ENCODE measurements around the gene B4GALNT4. TPM values are rescaled to one million over a fixed set of nuclear protein-coding genes. Genes with fewer than 3 reads are reported as not detected.
"Not testable (repeated sequence)": the region's sequence is repeated elsewhere in the genome, so short reads cannot be mapped to it uniquely, and the experiment has no call there.

Gene B4GALNT4
- total RNA-seq, 1 experiment from 2014 or later: 1.9 TPM

GRCh38 chr11:328012-328411 lies 41.3 kb upstream of the B4GALNT4 start:
- intact Hi-C loops (cut with micrococcal nuclease; ENCODE audit: unreplicated experiment): no loop called here
- no TSS peak for BruUV-seq (replicated peaks)
- no peaks in the 10 kb centered on the region for H3K9me3 Mint-ChIP-seq (ENCODE audit: low read depth, unreplicated experiment)
- H3K27ac Mint-ChIP-seq (ENCODE audit: unreplicated experiment): no peak overlapping the region
- CTCF ChIA-PET: interaction anchor here (0.9 kb wide), 1 partner anchor 21 kb away, joined by 3 read pairs; no protein-coding TSS in a partner anchor
- TF ChIP-seq CTCF (IDR thresholded peaks at IDR 0.05; ENCODE audit: unreplicated experiment): no peak
- no peak overlapping the region for H3K4me3 Mint-ChIP-seq (ENCODE audit: low read depth, unreplicated experiment)
- no peaks in the 10 kb centered on the region for H3K4me1 Mint-ChIP-seq (ENCODE audit: low read depth, unreplicated experiment)
- H3K27me3 Mint-ChIP-seq (ENCODE audit: unreplicated experiment): peaks cover 28% of the 10 kb centered on the region
- peaks cover 4% of the 10 kb centered on the region for H3K36me3 Mint-ChIP-seq (ENCODE audit: insufficient read depth, unreplicated experiment)
- DNase-seq: no peak

- not testable (repeated sequence) for H3K4me3 Mint-ChIP-seq (ENCODE audit: low read depth, unreplicated experiment); H3K4me1 Mint-ChIP-seq (ENCODE audit: low read depth, unreplicated experiment)
Observed at GRCh38 chr11:328516-329100, 40.7 kb upstream of the B4GALNT4 start.

GRCh38 chr11:329886-330253 lies 39.4 kb upstream of the B4GALNT4 start:
- intact Hi-C loops (cut with micrococcal nuclease; ENCODE audit: unreplicated experiment): no loop called here
- no peak for TF ChIP-seq CTCF (IDR thresholded peaks at IDR 0.05; ENCODE audit: unreplicated experiment)
- BruUV-seq (replicated peaks): no TSS peak
- DNase-seq: no peak
- Mint-ChIP-seq H3K27ac (ENCODE audit: unreplicated experiment) (no peak overlapping the region), H3K9me3 (ENCODE audit: low read depth, unreplicated experiment) (no peaks in the 10 kb centered on the region), H3K36me3 (ENCODE audit: insufficient read depth, unreplicated experiment) (peaks cover 4% of the 10 kb centered on the region), H3K4me1 (ENCODE audit: low read depth, unreplicated experiment) (no peaks in the 10 kb centered on the region), H3K4me3 (ENCODE audit: low read depth, unreplicated experiment) (no peak overlapping the region), H3K27me3 (ENCODE audit: unreplicated experiment) (peaks cover 36% of the 10 kb centered on the region)
- CTCF ChIA-PET: no interaction called here

More at GRCh38 chr11:328516-329100, 40.7 kb upstream of the B4GALNT4 start:
- peaks cover 28% of the 10 kb centered on the region for H3K27me3 Mint-ChIP-seq (ENCODE audit: unreplicated experiment)
- intact Hi-C loops (cut with micrococcal nuclease; ENCODE audit: unreplicated experiment); BruUV-seq (replicated peaks); H3K9me3 Mint-ChIP-seq (ENCODE audit: low read depth, unreplicated experiment); CTCF ChIA-PET; H3K27ac Mint-ChIP-seq (ENCODE audit: unreplicated experiment); H3K36me3 Mint-ChIP-seq (ENCODE audit: insufficient read depth, unreplicated experiment); DNase-seq: not testable (repeated sequence)

GRCh38 chr11:330307-330693 lies 39.0 kb upstream of the B4GALNT4 start:
- peaks cover 37% of the 10 kb centered on the region for H3K27me3 Mint-ChIP-seq (ENCODE audit: unreplicated experiment)
- H3K4me1 Mint-ChIP-seq (ENCODE audit: low read depth, unreplicated experiment): no peaks in the 10 kb centered on the region
- DNase-seq: no peak
- H3K9me3 Mint-ChIP-seq (ENCODE audit: low read depth, unreplicated experiment): no peaks in the 10 kb centered on the region
- peaks cover 4% of the 10 kb centered on the region for H3K36me3 Mint-ChIP-seq (ENCODE audit: insufficient read depth, unreplicated experiment)
- no peak overlapping the region for H3K4me3 Mint-ChIP-seq (ENCODE audit: low read depth, unreplicated experiment)
- CTCF ChIA-PET: no interaction called here
- intact Hi-C loops (cut with micrococcal nuclease; ENCODE audit: unreplicated experiment): no loop called here
- TF ChIP-seq CTCF (IDR thresholded peaks at IDR 0.05; ENCODE audit: unreplicated experiment): no peak
- H3K27ac Mint-ChIP-seq (ENCODE audit: unreplicated experiment): no peak overlapping the region
- no TSS peak for BruUV-seq (replicated peaks)

- H3K27ac Mint-ChIP-seq (ENCODE audit: unreplicated experiment): no peak overlapping the region
- H3K36me3 Mint-ChIP-seq (ENCODE audit: insufficient read depth, unreplicated experiment): peaks cover 3% of the 10 kb centered on the region
- BruUV-seq (replicated peaks): no TSS peak
- intact Hi-C loops (cut with micrococcal nuclease; ENCODE audit: unreplicated experiment): no loop called here
- no peaks in the 10 kb centered on the region for H3K4me1 Mint-ChIP-seq (ENCODE audit: low read depth, unreplicated experiment)
- CTCF ChIA-PET: no interaction called here
- no peak overlapping the region for H3K4me3 Mint-ChIP-seq (ENCODE audit: low read depth, unreplicated experiment)
- peaks cover 37% of the 10 kb centered on the region for H3K27me3 Mint-ChIP-seq (ENCODE audit: unreplicated experiment)
- no peaks in the 10 kb centered on the region for H3K9me3 Mint-ChIP-seq (ENCODE audit: low read depth, unreplicated experiment)
- TF ChIP-seq CTCF (IDR thresholded peaks at IDR 0.05; ENCODE audit: unreplicated experiment): no peak
- no peak for DNase-seq
Observed at GRCh38 chr11:330694-331357, 38.5 kb upstream of the B4GALNT4 start.
